Measurements from ENCODE around the gene PHF10.

DNA sequence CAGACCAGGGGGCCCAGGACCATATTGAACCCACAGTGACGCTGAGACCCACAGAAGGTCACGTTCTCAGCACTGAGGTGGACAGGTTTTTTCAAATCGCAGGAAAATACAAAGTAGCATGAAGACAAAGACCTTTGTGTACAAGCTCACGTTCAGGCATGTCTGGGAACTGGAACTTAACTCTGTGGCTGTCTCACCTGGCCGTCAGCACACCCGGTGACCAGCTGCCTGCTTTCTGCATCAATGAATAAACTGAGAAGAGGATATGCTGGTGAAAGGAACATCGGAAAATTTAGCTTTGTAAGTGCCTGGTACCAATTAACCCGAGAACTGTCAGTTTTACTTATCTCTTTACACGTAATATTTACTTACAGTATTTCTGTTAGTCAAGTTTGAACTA lies 59.0 kb downstream of the PHF10 start:
- TF ChIP-seq MYC (IDR thresholded peaks at IDR 0.05; ENCODE audit: low read depth, low read length) = no peak
- TF ChIP-seq POLR2A (IDR thresholded peaks at IDR 0.05; ENCODE audit: extremely low read depth, insufficient read length) = no peak
- TF ChIP-seq, protein P1, sequence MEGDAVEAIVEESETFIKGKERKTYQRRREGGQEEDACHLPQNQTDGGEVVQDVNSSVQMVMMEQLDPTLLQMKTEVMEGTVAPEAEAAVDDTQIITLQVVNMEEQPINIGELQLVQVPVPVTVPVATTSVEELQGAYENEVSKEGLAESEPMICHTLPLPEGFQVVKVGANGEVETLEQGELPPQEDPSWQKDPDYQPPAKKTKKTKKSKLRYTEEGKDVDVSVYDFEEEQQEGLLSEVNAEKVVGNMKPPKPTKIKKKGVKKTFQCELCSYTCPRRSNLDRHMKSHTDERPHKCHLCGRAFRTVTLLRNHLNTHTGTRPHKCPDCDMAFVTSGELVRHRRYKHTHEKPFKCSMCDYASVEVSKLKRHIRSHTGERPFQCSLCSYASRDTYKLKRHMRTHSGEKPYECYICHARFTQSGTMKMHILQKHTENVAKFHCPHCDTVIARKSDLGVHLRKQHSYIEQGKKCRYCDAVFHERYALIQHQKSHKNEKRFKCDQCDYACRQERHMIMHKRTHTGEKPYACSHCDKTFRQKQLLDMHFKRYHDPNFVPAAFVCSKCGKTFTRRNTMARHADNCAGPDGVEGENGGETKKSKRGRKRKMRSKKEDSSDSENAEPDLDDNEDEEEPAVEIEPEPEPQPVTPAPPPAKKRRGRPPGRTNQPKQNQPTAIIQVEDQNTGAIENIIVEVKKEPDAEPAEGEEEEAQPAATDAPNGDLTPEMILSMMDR (IDR thresholded peaks at IDR 0.05; ENCODE audit: low read depth, low read length) = no peak
